MG63 (cell line): ENCODE data around the gene CPPED1. TPM values are rescaled to one million over a fixed set of nuclear protein-coding genes. Genes with fewer than 3 reads are reported as not detected.
A peak's percentile ranks its signal among the peaks of the same experiment; 100 is the strongest.

Source experiments
- DNase-seq: peaks from one replicate; pipeline ENCODE4 v3.0.0-alpha.2; 2020
- H3K27me3 ChIP-seq: fragments of 250-450 bp; sonication (Bioruptor Pico); 2 replicates; pipeline ENCODE4 v1.5.1; 2020; ENCODE audit warnings: mild to moderate bottlenecking, moderate library complexity
- H3K36me3 ChIP-seq: fragments of 250-450 bp; sonication (Bioruptor Pico); 2 replicates; pipeline ENCODE4 v1.5.1; 2020; ENCODE audit warnings: mild to moderate bottlenecking, moderate library complexity
- H3K4me3 ChIP-seq: fragments of 250-450 bp; sonication (Bioruptor Pico); 2 replicates; pipeline ENCODE4 v1.5.1; 2020; ENCODE audit warnings: mild to moderate bottlenecking, moderate library complexity
- H3K9me3 ChIP-seq: fragments of 250-450 bp; sonication (Bioruptor Pico); 2 replicates; pipeline ENCODE4 v1.5.1; 2020; ENCODE audit warnings: mild to moderate bottlenecking, moderate library complexity
- total RNA-seq: library from RNA; depleted of rRNA; stranded (reverse); fragments of >200 nt; shearing (Covaris generic); gene quantifications from 2 replicates; pipeline ENCODE4 v1.2.3, GENCODE V29; 2014; ENCODE audit warnings: low replicate concordance

Gene CPPED1
- total RNA-seq, 1 experiment from 2014 or later: 27.3 TPM

GRCh38 chr16:12732600-12732999 lies 71.1 kb downstream of the CPPED1 start:
- H3K9me3 ChIP-seq: peaks cover 8% of the 10 kb centered on the region
- no peak overlapping the region for H3K4me3 ChIP-seq
- DNase-seq: no peak
- H3K36me3 ChIP-seq: no peaks in the 10 kb centered on the region
- H3K27me3 ChIP-seq: no peaks in the 10 kb centered on the region

- peak; percentile 42 for DNase-seq
- H3K4me3 ChIP-seq: no peak overlapping the region
- peaks cover 8% of the 10 kb centered on the region for H3K9me3 ChIP-seq
- H3K36me3 ChIP-seq: no peaks in the 10 kb centered on the region
- H3K27me3 ChIP-seq: no peaks in the 10 kb centered on the region
Observed at GRCh38 chr16:12729448-12729847, 74.2 kb downstream of the CPPED1 start.

- Histone ChIP-seq H3K9me3 (peaks cover 8% of the 10 kb centered on the region), H3K4me3 (no peak overlapping the region), H3K27me3 (no peaks in the 10 kb centered on the region), H3K36me3 (no peaks in the 10 kb centered on the region)
- no peak for DNase-seq
Observed at GRCh38 chr16:12728469-12728868, 75.2 kb downstream of the CPPED1 start.

GRCh38 chr16:12724226-12724625 lies 79.5 kb downstream of the CPPED1 start:
- Histone ChIP-seq H3K9me3 (no peaks in the 10 kb centered on the region), H3K4me3 (no peak overlapping the region), H3K27me3 (no peaks in the 10 kb centered on the region), H3K36me3 (no peaks in the 10 kb centered on the region)
- DNase-seq: no peak

- no peak overlapping the region for H3K4me3 ChIP-seq
- no peaks in the 10 kb centered on the region for H3K9me3 ChIP-seq
- H3K36me3 ChIP-seq: no peaks in the 10 kb centered on the region
- no peak for DNase-seq
- H3K27me3 ChIP-seq: no peaks in the 10 kb centered on the region
Observed at GRCh38 chr16:12723681-12724080, 80.0 kb downstream of the CPPED1 start.

- Histone ChIP-seq H3K4me3 (no peak overlapping the region), H3K27me3 (no peaks in the 10 kb centered on the region), H3K36me3 (no peaks in the 10 kb centered on the region), H3K9me3 (no peaks in the 10 kb centered on the region)
- DNase-seq: no peak
Observed at GRCh38 chr16:12721841-12722421, 81.8 kb downstream of the CPPED1 start.

- no peaks in the 10 kb centered on the region for H3K36me3 ChIP-seq
- DNase-seq: no peak
- no peaks in the 10 kb centered on the region for H3K27me3 ChIP-seq
- H3K4me3 ChIP-seq: no peak overlapping the region
- no peaks in the 10 kb centered on the region for H3K9me3 ChIP-seq
Observed at GRCh38 chr16:12719972-12720371, 83.7 kb downstream of the CPPED1 start.

GRCh38 chr16:12716658-12717057 lies 87.0 kb downstream of the CPPED1 start:
- Histone ChIP-seq H3K4me3 (no peak overlapping the region), H3K9me3 (no peaks in the 10 kb centered on the region), H3K36me3 (no peaks in the 10 kb centered on the region), H3K27me3 (no peaks in the 10 kb centered on the region)
- DNase-seq: no peak

- H3K36me3 ChIP-seq: no peaks in the 10 kb centered on the region
- H3K9me3 ChIP-seq: no peaks in the 10 kb centered on the region
- H3K4me3 ChIP-seq: no peak overlapping the region
- no peaks in the 10 kb centered on the region for H3K27me3 ChIP-seq
- no peak for DNase-seq
Observed at GRCh38 chr16:12709807-12710206, 93.9 kb downstream of the CPPED1 start.

- H3K36me3 ChIP-seq: no peaks in the 10 kb centered on the region
- H3K9me3 ChIP-seq: no peaks in the 10 kb centered on the region
- no peak for DNase-seq
- H3K27me3 ChIP-seq: no peaks in the 10 kb centered on the region
- H3K4me3 ChIP-seq: no peak overlapping the region
Observed at GRCh38 chr16:12708266-12708665, 95.4 kb downstream of the CPPED1 start.

- DNase-seq: no peak
- no peaks in the 10 kb centered on the region for H3K9me3 ChIP-seq
- H3K4me3 ChIP-seq: no peak overlapping the region
- no peaks in the 10 kb centered on the region for H3K27me3 ChIP-seq
- no peaks in the 10 kb centered on the region for H3K36me3 ChIP-seq
Observed at GRCh38 chr16:12706628-12707027, 97.1 kb downstream of the CPPED1 start.

GRCh38 chr16:12704492-12705111 lies 99.1 kb downstream of the CPPED1 start:
- H3K4me3 ChIP-seq: no peak overlapping the region
- H3K9me3 ChIP-seq: no peaks in the 10 kb centered on the region
- no peaks in the 10 kb centered on the region for H3K36me3 ChIP-seq
- no peak for DNase-seq
- H3K27me3 ChIP-seq: no peaks in the 10 kb centered on the region

- Histone ChIP-seq H3K36me3 (no peaks in the 10 kb centered on the region), H3K4me3 (no peak overlapping the region), H3K9me3 (no peaks in the 10 kb centered on the region), H3K27me3 (no peaks in the 10 kb centered on the region)
- DNase-seq: no peak
Observed at GRCh38 chr16:12703935-12704334, 99.8 kb downstream of the CPPED1 start.

- no peak overlapping the region for H3K4me3 ChIP-seq
Observed at GRCh38 chr16:12700161-12700560, 103.5 kb downstream of the CPPED1 start.

GRCh38 chr16:12699161-12699560 lies 104.5 kb downstream of the CPPED1 start:
- DNase-seq: no peak
- Histone ChIP-seq H3K4me3 (no peak overlapping the region), H3K9me3 (no peaks in the 10 kb centered on the region), H3K36me3 (no peaks in the 10 kb centered on the region), H3K27me3 (no peaks in the 10 kb centered on the region)

More at GRCh38 chr16:12700161-12700560, 103.5 kb downstream of the CPPED1 start:
- Histone ChIP-seq H3K36me3 (no peaks in the 10 kb centered on the region), H3K27me3 (no peaks in the 10 kb centered on the region), H3K9me3 (no peaks in the 10 kb centered on the region)
- no peak for DNase-seq

GRCh38 chr16:12697437-12697836 lies 106.2 kb downstream of the CPPED1 start:
- Histone ChIP-seq H3K9me3 (no peaks in the 10 kb centered on the region), H3K27me3 (no peaks in the 10 kb centered on the region), H3K36me3 (no peaks in the 10 kb centered on the region), H3K4me3 (no peak overlapping the region)
- DNase-seq: no peak

- Histone ChIP-seq H3K4me3 (no peak overlapping the region), H3K9me3 (no peaks in the 10 kb centered on the region), H3K36me3 (no peaks in the 10 kb centered on the region), H3K27me3 (no peaks in the 10 kb centered on the region)
- no peak for DNase-seq
Observed at GRCh38 chr16:12695454-12695853, 108.2 kb downstream of the CPPED1 start.

GRCh38 chr16:12690024-12690423 lies 113.7 kb downstream of the CPPED1 start:
- no peak for DNase-seq
- no peaks in the 10 kb centered on the region for H3K36me3 ChIP-seq
- no peaks in the 10 kb centered on the region for H3K9me3 ChIP-seq
- no peak overlapping the region for H3K4me3 ChIP-seq
- H3K27me3 ChIP-seq: no peaks in the 10 kb centered on the region
